ENCODE results near the gene TOP2B.

The TOP2B gene

GRCh38 chr3:25554376-25554775 lies 110.3 kb downstream of the TOP2B start:
- no peak for DNase-seq

GRCh38 chr3:25552251-25552650 lies 112.5 kb downstream of the TOP2B start:
- no peak for DNase-seq

- DNase-seq = no peak
Measured at GRCh38 chr3:25548836-25549235, 115.9 kb downstream of the TOP2B start.

- peak; percentile 85 for DNase-seq
Measured at GRCh38 chr3:25547943-25548674, 116.6 kb downstream of the TOP2B start.

All from fibroblast of upper back skin (primary cell).